HEK293 (cell line): Measurements from ENCODE around the gene ZNF436.

Experiments
- BCL11B ChIP-seq: fragments of 450-650 bp; formaldehyde crosslinking; IDR thresholded peaks from 2 replicates; pipeline ENCODE4 v1.5.1; 2016; ENCODE audit warnings: low read depth, missing biosample characterization, missing genetic modification characterization
- EGR2 ChIP-seq: fragments of 450-650 bp; formaldehyde crosslinking; IDR thresholded peaks from 2 replicates; pipeline ENCODE4 v1.5.1; 2016; ENCODE audit warnings: low read depth, missing biosample characterization, missing genetic modification characterization
- GLI2 ChIP-seq: fragments of 450-650 bp; formaldehyde crosslinking; IDR thresholded peaks from 2 replicates; pipeline ENCODE4; 2017; ENCODE audit warnings: missing biosample characterization, missing genetic modification characterization, low read depth, borderline replicate concordance
- GLIS1 ChIP-seq: fragments of 450-650 bp; formaldehyde crosslinking; IDR thresholded peaks from 2 replicates; pipeline ENCODE4 v1.5.1; 2016; ENCODE audit warnings: missing biosample characterization, missing genetic modification characterization
- GLIS2 ChIP-seq: fragments of 450-650 bp; formaldehyde crosslinking; IDR thresholded peaks from 2 replicates; pipeline ENCODE4 v1.5.1; 2016; ENCODE audit warnings: missing biosample characterization, missing genetic modification characterization
- PRDM6 ChIP-seq: fragments of 450-650 bp; formaldehyde crosslinking; IDR thresholded peaks from 2 replicates; pipeline ENCODE4 v1.5.1; 2017; ENCODE audit warnings: missing biosample characterization, missing genetic modification characterization
- ZBTB10 ChIP-seq: fragments of 450-650 bp; formaldehyde crosslinking; IDR thresholded peaks from 2 replicates; pipeline ENCODE4 v1.5.1; 2016; ENCODE audit warnings: missing biosample characterization, missing genetic modification characterization
- ZBTB6 ChIP-seq: fragments of 450-650 bp; formaldehyde crosslinking; IDR thresholded peaks from 2 replicates; pipeline ENCODE4 v1.5.1; 2017; ENCODE audit warnings: missing biosample characterization, missing genetic modification characterization
- ZEB2 ChIP-seq: fragments of 450-650 bp; formaldehyde crosslinking; IDR thresholded peaks from 2 replicates; pipeline ENCODE4 v1.5.1; 2016; ENCODE audit warnings: missing biosample characterization, missing genetic modification characterization
- ZNF155 ChIP-seq: fragments of 450-650 bp; formaldehyde crosslinking; IDR thresholded peaks from 2 replicates; pipeline ENCODE4 v1.5.1; 2016; ENCODE audit warnings: missing biosample characterization, missing genetic modification characterization
- ZNF18 ChIP-seq: fragments of 450-650 bp; formaldehyde crosslinking; IDR thresholded peaks from 2 replicates; pipeline ENCODE4 v1.5.1; 2016; ENCODE audit warnings: missing biosample characterization, missing genetic modification characterization
- ZNF24 ChIP-seq: fragments of 450-650 bp; formaldehyde crosslinking; IDR thresholded peaks from 2 replicates; pipeline ENCODE4 v1.5.1; 2016; ENCODE audit warnings: missing biosample characterization, missing genetic modification characterization
- ZNF311 ChIP-seq: fragments of 450-650 bp; formaldehyde crosslinking; IDR thresholded peaks from 2 replicates; pipeline ENCODE4 v1.5.1; 2017; ENCODE audit warnings: missing biosample characterization, missing genetic modification characterization, borderline replicate concordance
- ZNF354C ChIP-seq: fragments of 450-650 bp; formaldehyde crosslinking; IDR thresholded peaks from 2 replicates; pipeline ENCODE4 v1.5.1; 2016; ENCODE audit warnings: missing biosample characterization, missing genetic modification characterization, low read depth, borderline replicate concordance
- ZNF394 ChIP-seq: fragments of 450-650 bp; formaldehyde crosslinking; IDR thresholded peaks from 2 replicates; pipeline ENCODE4 v1.5.1; 2016; ENCODE audit warnings: missing biosample characterization, missing genetic modification characterization, mild to moderate bottlenecking, moderate library complexity, borderline replicate concordance
- ZNF423 ChIP-seq: fragments of 450-650 bp; formaldehyde crosslinking; IDR thresholded peaks from 2 replicates; pipeline ENCODE4 v1.5.1; 2016; ENCODE audit warnings: missing biosample characterization, missing genetic modification characterization
- ZNF513 ChIP-seq: fragments of 450-650 bp; IDR thresholded peaks from 2 replicates; pipeline ENCODE4 v1.5.1; 2018; ENCODE audit warnings: missing biosample characterization, missing genetic modification characterization
- ZNF521 ChIP-seq: fragments of 450-650 bp; formaldehyde crosslinking; IDR thresholded peaks from 2 replicates; pipeline ENCODE4 v1.5.1; 2017; ENCODE audit warnings: missing biosample characterization, mild to moderate bottlenecking, missing genetic modification characterization
- ZNF529 ChIP-seq: fragments of 450-650 bp; formaldehyde crosslinking; IDR thresholded peaks from 2 replicates; pipeline ENCODE4 v1.5.1; 2017; ENCODE audit warnings: missing genetic modification characterization, missing biosample characterization; ENCODE audit not compliant: insufficient replicate concordance
- ZNF600 ChIP-seq: fragments of 450-650 bp; formaldehyde crosslinking; IDR thresholded peaks from 2 replicates; pipeline ENCODE4 v1.5.1; 2016; ENCODE audit warnings: missing biosample characterization, missing genetic modification characterization
- ZNF629 ChIP-seq: fragments of 450-650 bp; formaldehyde crosslinking; IDR thresholded peaks from 2 replicates; pipeline ENCODE4 v1.5.1; 2017; ENCODE audit warnings: missing biosample characterization, missing genetic modification characterization
- ZNF701 ChIP-seq: fragments of 450-650 bp; formaldehyde crosslinking; IDR thresholded peaks from 2 replicates; pipeline ENCODE4 v1.5.1; 2016; ENCODE audit warnings: missing biosample characterization, missing genetic modification characterization
- ZNF704 ChIP-seq: fragments of 450-650 bp; formaldehyde crosslinking; IDR thresholded peaks from 2 replicates; pipeline ENCODE4 v1.5.1; 2016; ENCODE audit warnings: missing biosample characterization, missing genetic modification characterization
- ZNF747 ChIP-seq: fragments of 450-650 bp; formaldehyde crosslinking; IDR thresholded peaks from 2 replicates; pipeline ENCODE4 v1.5.1; 2016; ENCODE audit warnings: missing biosample characterization, missing genetic modification characterization
- ZXDB ChIP-seq: fragments of 450-650 bp; formaldehyde crosslinking; IDR thresholded peaks from 2 replicates; pipeline ENCODE4 v1.5.1; 2016; ENCODE audit warnings: missing biosample characterization, missing genetic modification characterization

Gene ZNF436

GRCh38 chr1:23403735-23404486 lies 34.3 kb upstream of the ZNF436 start (continued):
- TF ChIP-seq PRDM6: no peak
- no peak for TF ChIP-seq ZBTB6 (tag by site-specific recombination)
- peak; percentile 82 for TF ChIP-seq ZNF629
- peak; percentile 70; the same call in 1 of the 2 replicates for TF ChIP-seq ZNF18
- TF ChIP-seq ZNF704 (tag by site-specific recombination): no peak
- no peak for TF ChIP-seq GLI2
- TF ChIP-seq ZEB2 (tag by site-specific recombination): peak; percentile 91
- no peak for TF ChIP-seq ZNF521 (tag by site-specific recombination)
- no peak; the same call in 1 of the 2 replicates for TF ChIP-seq GLIS2 (tag by site-specific recombination)
- TF ChIP-seq ZNF701: no peak
- TF ChIP-seq ZNF423 (tag by site-specific recombination): peak; percentile 92
- TF ChIP-seq ZNF155 (tag by site-specific recombination): no peak
- TF ChIP-seq ZNF600: peak; percentile 97
- peak; percentile 62; the same call in 1 of the 2 replicates for TF ChIP-seq ZNF394 (tag by site-specific recombination)
- no peak for TF ChIP-seq ZNF747
- no peak for TF ChIP-seq ZNF529 (tag by site-specific recombination)
- TF ChIP-seq GLIS1: peak; percentile 75
- no peak for TF ChIP-seq ZNF513 (tag by site-specific recombination)
- TF ChIP-seq EGR2: peak; percentile 35; the same call in 1 of the 2 replicates
- TF ChIP-seq ZNF24: peak; percentile 86; the same call in 1 of the 2 replicates
- no peak for TF ChIP-seq ZNF354C (tag by site-specific recombination)
- TF ChIP-seq BCL11B (tag by site-specific recombination): 0 out of 2 replicates have a peak, but pooled peaks have one; percentile 70
- peak; percentile 80 for TF ChIP-seq ZXDB (tag by site-specific recombination)
- TF ChIP-seq ZBTB10 (tag by site-specific recombination): no peak
- TF ChIP-seq ZNF311 (tag by site-specific recombination): no peak
